WTC11 (cell line): Measurements from ENCODE around the gene DAPK3. TPM values are rescaled to one million over a fixed set of nuclear protein-coding genes. Genes with fewer than 3 reads are reported as not detected.

ENCODE experiments used
- ATAC-seq: fragments of 200-7000 bp; cut with Tn5 transposase; 2 replicates; pipeline ENCODE4 v1.10.0; 2021; ENCODE audit warnings: mild to moderate bottlenecking, moderate library complexity
- CTCF ChIA-PET: fragments of 300-600 bp; sonication (Branson Sonifier 250); formaldehyde crosslinking; loops from one replicate; lab custom pipeline; 2021; ENCODE audit warnings: antibody characterized with exemption; lab: Charles Lee
- POLR2A ChIA-PET: fragments of 350-600 bp; sonication (Branson Sonifier 250); formaldehyde crosslinking; loops from one replicate; lab custom pipeline; 2021; ENCODE audit warnings: antibody characterized with exemption; lab: Charles Lee
- DNase-seq: peaks from one replicate; pipeline ENCODE4 v3.0.0; 2021; ENCODE audit warnings: low spot score
- H3K27ac Mint-ChIP-seq: 2 replicates; pipeline ENCODE4 v1.8.0; 2021; ENCODE audit warnings: mixed read lengths
- H3K27me3 Mint-ChIP-seq: 2 replicates; pipeline ENCODE4 v1.8.0; 2021; ENCODE audit warnings: low read depth, mild to moderate bottlenecking, moderate library complexity, mixed read lengths
- H3K36me3 Mint-ChIP-seq: 2 replicates; pipeline ENCODE4 v1.8.0; 2021; ENCODE audit warnings: mixed read lengths
- H3K4me1 Mint-ChIP-seq: 2 replicates; pipeline ENCODE4 v1.8.0; 2022; ENCODE audit warnings: mixed read lengths
- H3K4me3 Mint-ChIP-seq: 2 replicates; pipeline ENCODE4 v1.8.0; 2021; ENCODE audit warnings: mild to moderate bottlenecking, moderate library complexity, mixed read lengths
- H3K9me3 Mint-ChIP-seq: 2 replicates; pipeline ENCODE4 v1.8.0; 2021; ENCODE audit warnings: mixed read lengths
- ATF6 ChIP-seq: sonication (generic); formaldehyde crosslinking; IDR thresholded peaks from 2 replicates; pipeline ENCODE4 v1.8.1; 2023; ENCODE audit warnings: mild to moderate bottlenecking, missing genetic modification reagents
- E2F4 ChIP-seq: sonication (generic); formaldehyde crosslinking; IDR thresholded peaks from 2 replicates; pipeline ENCODE4 v1.8.1; 2022; ENCODE audit warnings: low read depth, mild to moderate bottlenecking, moderate library complexity, missing genetic modification reagents, borderline replicate concordance
- ESRRA ChIP-seq: sonication (generic); formaldehyde crosslinking; IDR thresholded peaks from 2 replicates; pipeline ENCODE4 v1.8.1; 2022; ENCODE audit warnings: mild to moderate bottlenecking, missing genetic modification reagents, borderline replicate concordance
- GABPB1 ChIP-seq: sonication (generic); formaldehyde crosslinking; IDR thresholded peaks from 2 replicates; pipeline ENCODE4 v1.8.1; 2023; ENCODE audit warnings: mild to moderate bottlenecking, missing genetic modification reagents
- IRF1 ChIP-seq: sonication (generic); formaldehyde crosslinking; IDR thresholded peaks from 2 replicates; pipeline ENCODE4 v1.8.0; 2023; ENCODE audit warnings: missing genetic modification reagents
- IRF2 ChIP-seq: sonication (generic); formaldehyde crosslinking; IDR thresholded peaks from 2 replicates; pipeline ENCODE4 v1.8.0; 2022; ENCODE audit warnings: low read depth, missing genetic modification reagents, borderline replicate concordance
- JUN ChIP-seq: sonication (generic); formaldehyde crosslinking; IDR thresholded peaks from 2 replicates; pipeline ENCODE4 v1.8.0; 2023; ENCODE audit warnings: mild to moderate bottlenecking, missing genetic modification reagents
- NFATC4 ChIP-seq: fragments of 250-450 bp; sonication (Bioruptor Pico); IDR thresholded peaks from 2 replicates; pipeline ENCODE4 v1.9.0; 2021; ENCODE audit warnings: mild to moderate bottlenecking
- NR2C2 ChIP-seq: sonication (generic); formaldehyde crosslinking; IDR thresholded peaks from 2 replicates; pipeline ENCODE4 v1.8.0; 2022; ENCODE audit warnings: mild to moderate bottlenecking, missing genetic modification reagents
- SMAD4 ChIP-seq: sonication (generic); formaldehyde crosslinking; IDR thresholded peaks from 2 replicates; pipeline ENCODE4 v1.8.0; 2022; ENCODE audit warnings: mild to moderate bottlenecking, missing genetic modification reagents
- SOX15 ChIP-seq: fragments of 250-450 bp; sonication (Bioruptor Pico); IDR thresholded peaks from 2 replicates; pipeline ENCODE4 v1.9.0; 2021; ENCODE audit warnings: mild to moderate bottlenecking
- TEAD1 ChIP-seq: sonication (generic); formaldehyde crosslinking; IDR thresholded peaks from 2 replicates; pipeline ENCODE4 v1.8.0; 2022; ENCODE audit warnings: mild to moderate bottlenecking, missing genetic modification reagents
- ZBTB21 ChIP-seq: sonication (generic); formaldehyde crosslinking; IDR thresholded peaks from 2 replicates; pipeline ENCODE4 v1.8.1; 2023; ENCODE audit warnings: mild to moderate bottlenecking, missing genetic modification reagents, borderline replicate concordance
- ZBTB43 ChIP-seq: sonication (generic); formaldehyde crosslinking; IDR thresholded peaks from 2 replicates; pipeline ENCODE4 v1.8.1; 2023; ENCODE audit warnings: mild to moderate bottlenecking, missing genetic modification reagents
- ZNF219 ChIP-seq: sonication (generic); formaldehyde crosslinking; IDR thresholded peaks from 2 replicates; pipeline ENCODE4 v1.8.0; 2023; ENCODE audit warnings: missing genetic modification reagents, mild to moderate bottlenecking, borderline replicate concordance
- ZNF232 ChIP-seq: sonication (generic); formaldehyde crosslinking; IDR thresholded peaks from 2 replicates; pipeline ENCODE4 v1.8.0; 2022; ENCODE audit warnings: mild to moderate bottlenecking, missing genetic modification reagents
- ZNF317 ChIP-seq: sonication (generic); formaldehyde crosslinking; IDR thresholded peaks from 2 replicates; pipeline ENCODE4 v1.8.1; 2023; ENCODE audit warnings: low read depth, mild to moderate bottlenecking, moderate library complexity, missing genetic modification reagents, borderline replicate concordance
- ZNF416 ChIP-seq: fragments of 250-450 bp; sonication (Bioruptor Pico); IDR thresholded peaks from 2 replicates; pipeline ENCODE4 v1.9.0; 2021; ENCODE audit warnings: mild to moderate bottlenecking, inconsistent platforms
- ZNF425 ChIP-seq: fragments of 250-450 bp; sonication (Bioruptor Pico); conservative IDR thresholded peaks from 2 replicates; pipeline ENCODE4 v1.9.0; 2021; ENCODE audit warnings: mild to moderate bottlenecking
- ZNF532 ChIP-seq: fragments of 250-450 bp; sonication (Bioruptor Pico); IDR thresholded peaks from 2 replicates; pipeline ENCODE4 v1.9.0; 2021; ENCODE audit warnings: mild to moderate bottlenecking, borderline replicate concordance
- total RNA-seq: library from RNA; stranded (reverse); gene quantifications from 3 replicates; pipeline ENCODE4 v1.2.3, GENCODE V29; 2021

The DAPK3 gene
- total RNA-seq, 1 experiment from 2014 or later: 73.5 TPM

GRCh38 chr19:3936506-3937442, 34.1 kb downstream of the DAPK3 start:
- TF ChIP-seq NFATC4 (CRISPR knock-in tag) (no peak), ESRRA (no peak), ZNF425 (CRISPR knock-in tag) (no peak), SOX15 (CRISPR knock-in tag) (no peak), ZNF532 (CRISPR knock-in tag) (no peak), ZNF219 (CRISPR knock-in tag) (no peak), NR2C2 (no peak), GABPB1 (CRISPR knock-in tag) (no peak), ZNF232 (CRISPR knock-in tag) (no peak), TEAD1 (CRISPR knock-in tag) (no peak), ZNF416 (no peak), ATF6 (CRISPR knock-in tag) (no peak), ZBTB21 (CRISPR knock-in tag) (no peak), JUN (no peak), E2F4 (CRISPR knock-in tag) (no peak), ZNF317 (CRISPR knock-in tag) (no peak), ZBTB43 (CRISPR knock-in tag) (no peak), SMAD4 (CRISPR knock-in tag) (no peak), IRF2 (CRISPR knock-in tag) (no peak), IRF1 (CRISPR knock-in tag) (no peak)
- H3K36me3 Mint-ChIP-seq: no peaks in the 10 kb centered on the region
- no peak overlapping the region for H3K27ac Mint-ChIP-seq
- no peaks in the 10 kb centered on the region for H3K27me3 Mint-ChIP-seq
- H3K4me3 Mint-ChIP-seq: no peak overlapping the region
- H3K9me3 Mint-ChIP-seq: no peaks in the 10 kb centered on the region
- peaks cover 4% of the 10 kb centered on the region for H3K4me1 Mint-ChIP-seq
- DNase-seq (no peak), ATAC-seq (no peak)
- ChIA-PET POLR2A (no interaction called here), CTCF (no interaction called here)
